Measurements from ENCODE around the gene ERO1B.
A peak's percentile ranks its signal among the peaks of the same experiment; 100 is the strongest.

Gene ERO1B

DNA sequence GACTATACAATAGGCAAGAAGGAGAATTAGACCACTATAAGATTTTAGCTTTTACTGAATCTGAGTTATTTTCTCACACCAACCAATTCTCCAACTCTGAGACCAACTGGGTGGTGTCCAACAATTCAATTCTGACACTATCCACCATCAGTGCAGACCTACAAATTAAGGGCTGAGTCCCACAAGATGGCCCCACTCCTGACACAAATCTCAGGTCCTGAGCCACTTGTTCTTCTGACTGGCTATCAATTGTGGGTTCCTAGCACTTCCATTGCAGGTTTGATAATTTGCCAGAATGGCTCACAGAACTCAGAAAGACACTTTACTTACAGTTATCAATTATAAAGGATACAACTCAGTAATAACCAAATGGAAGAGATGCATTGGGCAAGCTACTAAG, 6.7 kb downstream of the ERO1B start:
- no peak for DNase-seq (ENCODE audit: low read depth in 1 of 2, low spot score in 1 of 2)
- Histone ChIP-seq H3K27me3 (ENCODE audit: insufficient read depth, poor library complexity, severe bottlenecking) (no peaks in the 10 kb centered on the region), H3K27ac (replicated peaks) (no peak overlapping the region), H3K4me3 (replicated peaks; ENCODE audit: insufficient read depth, low read length) (no peak overlapping the region)
- TF ChIP-seq, protein P1, sequence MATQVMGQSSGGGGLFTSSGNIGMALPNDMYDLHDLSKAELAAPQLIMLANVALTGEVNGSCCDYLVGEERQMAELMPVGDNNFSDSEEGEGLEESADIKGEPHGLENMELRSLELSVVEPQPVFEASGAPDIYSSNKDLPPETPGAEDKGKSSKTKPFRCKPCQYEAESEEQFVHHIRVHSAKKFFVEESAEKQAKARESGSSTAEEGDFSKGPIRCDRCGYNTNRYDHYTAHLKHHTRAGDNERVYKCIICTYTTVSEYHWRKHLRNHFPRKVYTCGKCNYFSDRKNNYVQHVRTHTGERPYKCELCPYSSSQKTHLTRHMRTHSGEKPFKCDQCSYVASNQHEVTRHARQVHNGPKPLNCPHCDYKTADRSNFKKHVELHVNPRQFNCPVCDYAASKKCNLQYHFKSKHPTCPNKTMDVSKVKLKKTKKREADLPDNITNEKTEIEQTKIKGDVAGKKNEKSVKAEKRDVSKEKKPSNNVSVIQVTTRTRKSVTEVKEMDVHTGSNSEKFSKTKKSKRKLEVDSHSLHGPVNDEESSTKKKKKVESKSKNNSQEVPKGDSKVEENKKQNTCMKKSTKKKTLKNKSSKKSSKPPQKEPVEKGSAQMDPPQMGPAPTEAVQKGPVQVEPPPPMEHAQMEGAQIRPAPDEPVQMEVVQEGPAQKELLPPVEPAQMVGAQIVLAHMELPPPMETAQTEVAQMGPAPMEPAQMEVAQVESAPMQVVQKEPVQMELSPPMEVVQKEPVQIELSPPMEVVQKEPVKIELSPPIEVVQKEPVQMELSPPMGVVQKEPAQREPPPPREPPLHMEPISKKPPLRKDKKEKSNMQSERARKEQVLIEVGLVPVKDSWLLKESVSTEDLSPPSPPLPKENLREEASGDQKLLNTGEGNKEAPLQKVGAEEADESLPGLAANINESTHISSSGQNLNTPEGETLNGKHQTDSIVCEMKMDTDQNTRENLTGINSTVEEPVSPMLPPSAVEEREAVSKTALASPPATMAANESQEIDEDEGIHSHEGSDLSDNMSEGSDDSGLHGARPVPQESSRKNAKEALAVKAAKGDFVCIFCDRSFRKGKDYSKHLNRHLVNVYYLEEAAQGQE (IDR thresholded peaks at IDR 0.05; ENCODE audit: insufficient replicate concordance, low read depth): no peak
- TF ChIP-seq SPI1 (IDR thresholded peaks at IDR 0.05; ENCODE audit: borderline replicate concordance, low read depth): no peak

GRCh38 chr1:236273358-236273757, 8.4 kb downstream of the ERO1B start:
- no peaks in the 10 kb centered on the region for H3K27me3 ChIP-seq (ENCODE audit: insufficient read depth, poor library complexity, severe bottlenecking)
- DNase-seq (ENCODE audit: low read depth in 1 of 2, low spot score in 1 of 2): no peak
- no peak overlapping the region for H3K27ac ChIP-seq (replicated peaks)
- H3K4me3 ChIP-seq (replicated peaks; ENCODE audit: insufficient read depth, low read length): no peak overlapping the region
- TF ChIP-seq, protein P2, sequence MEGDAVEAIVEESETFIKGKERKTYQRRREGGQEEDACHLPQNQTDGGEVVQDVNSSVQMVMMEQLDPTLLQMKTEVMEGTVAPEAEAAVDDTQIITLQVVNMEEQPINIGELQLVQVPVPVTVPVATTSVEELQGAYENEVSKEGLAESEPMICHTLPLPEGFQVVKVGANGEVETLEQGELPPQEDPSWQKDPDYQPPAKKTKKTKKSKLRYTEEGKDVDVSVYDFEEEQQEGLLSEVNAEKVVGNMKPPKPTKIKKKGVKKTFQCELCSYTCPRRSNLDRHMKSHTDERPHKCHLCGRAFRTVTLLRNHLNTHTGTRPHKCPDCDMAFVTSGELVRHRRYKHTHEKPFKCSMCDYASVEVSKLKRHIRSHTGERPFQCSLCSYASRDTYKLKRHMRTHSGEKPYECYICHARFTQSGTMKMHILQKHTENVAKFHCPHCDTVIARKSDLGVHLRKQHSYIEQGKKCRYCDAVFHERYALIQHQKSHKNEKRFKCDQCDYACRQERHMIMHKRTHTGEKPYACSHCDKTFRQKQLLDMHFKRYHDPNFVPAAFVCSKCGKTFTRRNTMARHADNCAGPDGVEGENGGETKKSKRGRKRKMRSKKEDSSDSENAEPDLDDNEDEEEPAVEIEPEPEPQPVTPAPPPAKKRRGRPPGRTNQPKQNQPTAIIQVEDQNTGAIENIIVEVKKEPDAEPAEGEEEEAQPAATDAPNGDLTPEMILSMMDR (IDR thresholded peaks at IDR 0.05; ENCODE audit: insufficient read depth, low read length): no peak
- TF ChIP-seq POLR2AphosphoS5 (IDR thresholded peaks at IDR 0.05; ENCODE audit: low read depth) (no peak), GABPA (IDR thresholded peaks at IDR 0.05; ENCODE audit: low read depth) (no peak), SPI1 (IDR thresholded peaks at IDR 0.05; ENCODE audit: borderline replicate concordance, low read depth) (no peak)
- TF ChIP-seq, protein P1 (IDR thresholded peaks at IDR 0.05; ENCODE audit: insufficient replicate concordance, low read depth): no peak

- Histone ChIP-seq H3K27me3 (ENCODE audit: insufficient read depth, poor library complexity, severe bottlenecking) (no peaks in the 10 kb centered on the region), H3K4me3 (replicated peaks; ENCODE audit: insufficient read depth, low read length) (no peak overlapping the region), H3K27ac (replicated peaks) (no peak overlapping the region)
- TF ChIP-seq, protein P2 (IDR thresholded peaks at IDR 0.05; ENCODE audit: insufficient read depth, low read length): no peak
- TF ChIP-seq SPI1 (IDR thresholded peaks at IDR 0.05; ENCODE audit: borderline replicate concordance, low read depth): peak; percentile 72
- DNase-seq (ENCODE audit: low read depth in 1 of 2, low spot score in 1 of 2): no peak
Measured at GRCh38 chr1:236269439-236269838, 12.3 kb downstream of the ERO1B start.

DNA sequence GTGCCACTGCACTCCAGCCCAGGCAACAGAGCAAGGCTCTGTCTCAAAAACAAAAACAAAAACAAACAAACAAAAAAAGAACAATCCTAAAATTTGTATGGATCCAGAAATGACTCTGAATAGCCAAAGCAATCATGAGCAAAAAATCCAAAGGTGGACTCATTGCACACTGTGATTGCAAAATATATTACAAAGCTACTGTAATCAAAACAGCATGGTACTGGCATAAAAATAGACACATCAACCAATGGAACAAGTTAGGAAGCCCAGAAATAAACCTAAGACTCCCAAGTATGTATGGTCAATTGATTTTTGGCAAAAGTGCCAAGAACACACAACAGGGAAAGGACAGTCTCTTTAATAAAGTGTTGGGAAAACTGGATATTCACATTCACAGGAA, 19.9 kb downstream of the ERO1B start:
- no peak for TF ChIP-seq SPI1 (IDR thresholded peaks at IDR 0.05; ENCODE audit: borderline replicate concordance, low read depth)
- TF ChIP-seq, protein P2 (IDR thresholded peaks at IDR 0.05; ENCODE audit: insufficient read depth, low read length): no peak
- TF ChIP-seq GABPA (IDR thresholded peaks at IDR 0.05; ENCODE audit: low read depth): no peak
- no peak for TF ChIP-seq POLR2AphosphoS5 (IDR thresholded peaks at IDR 0.05; ENCODE audit: low read depth)
- TF ChIP-seq, protein P1 (IDR thresholded peaks at IDR 0.05; ENCODE audit: insufficient replicate concordance, low read depth): no peak
- Histone ChIP-seq H3K27me3 (ENCODE audit: insufficient read depth, poor library complexity, severe bottlenecking) (no peaks in the 10 kb centered on the region), H3K4me3 (replicated peaks; ENCODE audit: insufficient read depth, low read length) (no peak overlapping the region), H3K27ac (replicated peaks) (no peak overlapping the region)
- DNase-seq (ENCODE audit: low read depth in 1 of 2, low spot score in 1 of 2): no peak
